SIG-M5 treated with dmso at 0.1 percent for 504 hours (cell line): ENCODE data around the gene SLC8A3.
"Not testable (repeated sequence)": the region's sequence is repeated elsewhere in the genome, so short reads cannot be mapped to it uniquely, and the experiment has no call there.

Experiments used
- DNase-seq: peaks from one replicate; lab custom pipeline; 2025; ENCODE audit not compliant: unreplicated experiment; lab: John Stamatoyannopoulos, UW

Gene SLC8A3

GRCh38 chr14:70188659-70189455 lies at the start of gene SLC8A3:
SLC8A3 (minus strand) TSS chr14:70188951; CDS start chr14:70168422, 20,529 bp downstream.
- no peak for DNase-seq

GRCh38 chr14:70237710-70238109 lies 49.0 kb upstream of the SLC8A3 start:
- DNase-seq = no peak

GRCh38 chr14:70234066-70234950 lies 45.6 kb upstream of the SLC8A3 start:
- no peak for DNase-seq

- not testable (repeated sequence) for DNase-seq
Measured at GRCh38 chr14:70231756-70232544, 43.2 kb upstream of the SLC8A3 start.

GRCh38 chr14:70229877-70230640 lies 41.3 kb upstream of the SLC8A3 start:
- not testable (repeated sequence) for DNase-seq

GRCh38 chr14:70213721-70214282 lies 25.1 kb upstream of the SLC8A3 start:
- no peak for DNase-seq

- no peak for DNase-seq
Measured at GRCh38 chr14:70212752-70213151, 24.0 kb upstream of the SLC8A3 start.

- no peak for DNase-seq
Measured at GRCh38 chr14:70208380-70208779, 19.6 kb upstream of the SLC8A3 start.

- no peak for DNase-seq
Measured at GRCh38 chr14:70203686-70204085, 14.9 kb upstream of the SLC8A3 start.

- no peak for DNase-seq
Measured at GRCh38 chr14:70201994-70202393, 13.2 kb upstream of the SLC8A3 start.

GRCh38 chr14:70193396-70193795 lies 4.6 kb upstream of the SLC8A3 start:
- DNase-seq = no peak

- DNase-seq = peak; percentile 1
Measured at GRCh38 chr14:70192915-70193314, 4.2 kb upstream of the SLC8A3 start.

- DNase-seq = no peak
Measured at GRCh38 chr14:70190156-70190555, 1.4 kb upstream of the SLC8A3 start.

- no peak for DNase-seq
Measured at GRCh38 chr14:70189456-70190077, 816 bp upstream of the SLC8A3 start.

- DNase-seq = no peak
Measured at GRCh38 chr14:70188322-70188658, 461 bp downstream of the SLC8A3 start.

GRCh38 chr14:70186900-70187451 lies 1.8 kb downstream of the SLC8A3 start:
- DNase-seq = no peak

- no peak for DNase-seq
Measured at GRCh38 chr14:70183991-70184390, 4.8 kb downstream of the SLC8A3 start.

- DNase-seq = no peak
Measured at GRCh38 chr14:70181276-70181675, 7.5 kb downstream of the SLC8A3 start.

- DNase-seq = no peak
Measured at GRCh38 chr14:70180718-70181117, 8.0 kb downstream of the SLC8A3 start.
